T-helper 2 cell (primary cell): ENCODE results near the gene GRAMD1B.

Source experiments
- DNase-seq, 5 experiments: peaks; one replicate each; pipeline versions ENCODE4 v3.0.0 to v3.0.0-alpha.2; 2012 to 2022
- total RNA-seq, 2 donors: gene quantifications; one replicate each; lab custom pipeline; 2026; lab: John Stamatoyannopoulos, UW

Gene GRAMD1B
- 12.4 to 21.8 reads per million in 2 donors for total RNA-seq

GRCh38 chr11:123429913-123430720 is at the start of gene GRAMD1B:
Gene GRAMD1B (plus strand): TSS chr11:123430269. CDS start chr11:123430793, 524 bp downstream.
- DNase-seq: peak; percentile 44 to 90 (median 62)

- DNase-seq: no peak
Measured at GRCh38 chr11:123381149-123381548, 48.9 kb upstream of the GRAMD1B start.

GRCh38 chr11:123381817-123382554 is 48.1 kb upstream of the GRAMD1B start:
- DNase-seq: peak in 2 of 5 experiments; percentile 26 to 72

GRCh38 chr11:123382555-123383074 is 47.5 kb upstream of the GRAMD1B start:
- no peak for DNase-seq

GRCh38 chr11:123384116-123384515 is 46.0 kb upstream of the GRAMD1B start:
- DNase-seq: no peak

- DNase-seq: no peak
Measured at GRCh38 chr11:123386796-123387510, 43.1 kb upstream of the GRAMD1B start.

- no peak for DNase-seq
Measured at GRCh38 chr11:123388640-123389039, 41.4 kb upstream of the GRAMD1B start.

GRCh38 chr11:123390146-123390545 is 39.9 kb upstream of the GRAMD1B start:
- DNase-seq: no peak

- no peak for DNase-seq
Measured at GRCh38 chr11:123391646-123392348, 38.3 kb upstream of the GRAMD1B start.

- no peak for DNase-seq
Measured at GRCh38 chr11:123392431-123392830, 37.6 kb upstream of the GRAMD1B start.

- DNase-seq: peak in 1 of 5 experiments; percentile 36
Measured at GRCh38 chr11:123392844-123393243, 37.2 kb upstream of the GRAMD1B start.

- DNase-seq: peak in 1 of 5 experiments; percentile 58
Measured at GRCh38 chr11:123393312-123393927, 36.6 kb upstream of the GRAMD1B start.

- DNase-seq: no peak
Measured at GRCh38 chr11:123404676-123405075, 25.4 kb upstream of the GRAMD1B start.

- DNase-seq: no peak
Measured at GRCh38 chr11:123405123-123405592, 24.9 kb upstream of the GRAMD1B start.

- DNase-seq: peak in 1 of 5 experiments; percentile 17
Measured at GRCh38 chr11:123406441-123407129, 23.5 kb upstream of the GRAMD1B start.

GRCh38 chr11:123407130-123407995 is 22.7 kb upstream of the GRAMD1B start:
- DNase-seq: peak; percentile 17 to 79 (median 33)

- DNase-seq: no peak
Measured at GRCh38 chr11:123407996-123408597, 22.0 kb upstream of the GRAMD1B start.

- DNase-seq: no peak
Measured at GRCh38 chr11:123408619-123409455, 21.2 kb upstream of the GRAMD1B start.
